ENCODE measurements around the gene STX8.
"Not testable (repeated sequence)": the region's sequence is repeated elsewhere in the genome, so short reads cannot be mapped to it uniquely, and the experiment has no call there.

The STX8 gene

GRCh38 chr17:9575381-9576101 is at the start of gene STX8:
STX8 (minus strand) TSS chr17:9575820; CDS start chr17:9575808, 12 bp downstream.
- peak; percentile 93 for DNase-seq

GRCh38 chr17:9622961-9623360 is 47.3 kb upstream of the STX8 start:
- DNase-seq = no peak

DNA sequence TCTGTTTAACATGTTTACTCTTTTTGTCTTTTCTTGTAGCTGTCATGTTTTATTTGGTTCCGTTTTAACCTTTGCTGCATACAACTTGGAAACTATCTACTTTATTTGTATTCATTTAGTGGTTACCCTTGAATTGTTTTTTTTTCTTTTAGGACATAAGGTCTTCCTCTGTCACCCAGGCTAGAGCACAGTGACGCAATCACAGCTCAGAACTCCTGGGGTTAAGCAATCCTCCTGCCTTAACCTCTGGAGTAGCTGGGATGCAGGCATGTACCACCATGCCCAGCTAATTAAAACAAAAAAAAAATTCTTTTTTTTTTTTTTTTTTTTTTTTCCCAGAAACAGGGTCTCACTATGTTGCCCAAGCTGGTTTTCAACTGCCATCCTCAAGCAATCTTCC is 39.9 kb upstream of the STX8 start:
- DNase-seq = no peak

DNA sequence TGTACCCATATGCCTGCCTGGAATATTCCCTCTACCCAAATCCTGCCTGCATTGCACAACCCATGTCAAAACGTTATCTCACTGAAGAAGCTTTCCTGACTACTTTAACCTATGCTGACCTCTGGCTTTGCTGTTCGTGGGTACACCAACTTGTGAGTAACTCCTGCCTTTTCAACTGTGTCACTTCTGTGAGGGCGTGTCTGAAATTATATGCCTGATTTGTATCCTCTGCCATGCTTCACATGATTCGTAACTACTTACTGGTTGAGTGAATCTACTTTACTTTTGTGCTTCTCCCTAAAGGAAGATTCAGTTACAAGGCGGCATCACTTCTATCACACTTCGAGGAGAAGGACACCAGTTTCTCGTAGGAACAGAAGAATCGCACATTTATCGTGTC is 36.4 kb upstream of the STX8 start:
- DNase-seq = no peak

DNA sequence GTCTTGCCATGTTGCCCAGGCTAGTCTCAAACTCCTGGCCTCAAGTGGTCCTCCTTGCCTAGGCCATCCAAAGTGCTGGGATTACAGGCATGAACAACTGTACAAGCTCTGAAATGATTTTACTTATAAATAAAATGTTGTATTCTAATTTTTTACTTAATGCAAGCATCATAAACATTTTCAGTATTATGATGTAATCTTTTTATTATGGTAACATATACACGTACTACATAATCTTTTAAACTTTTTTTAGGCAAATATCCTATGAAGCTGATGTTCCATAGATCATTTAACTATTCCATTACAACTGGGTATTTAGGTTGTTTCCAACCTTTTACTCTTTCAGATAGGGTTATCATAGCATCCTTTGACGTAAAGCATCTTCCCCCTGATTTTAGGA is 35.9 kb upstream of the STX8 start:
- no peak for DNase-seq

DNA sequence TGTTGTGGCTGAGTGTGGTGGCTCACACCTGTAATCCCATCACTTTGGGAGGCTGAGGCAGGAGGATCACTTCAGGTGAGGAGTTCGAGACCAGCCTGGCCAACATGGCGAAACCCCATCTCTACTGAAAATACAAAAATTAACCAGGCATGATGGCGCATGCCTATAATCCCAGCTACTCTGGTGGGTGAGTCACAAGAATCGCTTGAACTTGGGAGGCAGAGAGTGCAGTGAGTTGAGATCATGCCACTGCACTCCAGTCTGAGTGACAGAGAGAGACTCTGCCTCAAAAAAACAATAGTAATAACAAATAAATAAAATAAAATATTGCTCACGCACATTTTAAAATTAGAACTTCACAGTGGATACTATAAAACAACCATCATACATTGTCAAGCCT is 31.4 kb upstream of the STX8 start:
- not testable (repeated sequence) for DNase-seq

DNA sequence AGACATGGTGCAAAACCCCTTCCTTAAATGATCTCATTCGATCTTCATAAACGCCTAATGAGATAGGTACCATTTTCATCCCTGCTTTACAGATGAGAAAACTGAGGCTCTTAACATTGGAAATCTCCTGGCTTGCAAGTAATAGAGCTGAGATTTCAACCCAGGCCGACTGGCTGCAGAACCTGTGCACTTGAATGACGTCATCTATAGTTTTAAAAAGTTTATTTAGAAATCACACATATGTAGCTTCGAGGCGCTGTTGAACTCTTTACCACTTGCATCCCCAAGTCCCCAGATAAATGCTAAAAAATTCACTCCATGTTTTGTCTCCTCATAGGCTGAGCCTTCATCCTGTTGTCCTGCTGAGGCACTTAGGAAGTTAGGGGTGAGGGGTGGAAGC is 30.8 kb upstream of the STX8 start:
- no peak for DNase-seq

DNA sequence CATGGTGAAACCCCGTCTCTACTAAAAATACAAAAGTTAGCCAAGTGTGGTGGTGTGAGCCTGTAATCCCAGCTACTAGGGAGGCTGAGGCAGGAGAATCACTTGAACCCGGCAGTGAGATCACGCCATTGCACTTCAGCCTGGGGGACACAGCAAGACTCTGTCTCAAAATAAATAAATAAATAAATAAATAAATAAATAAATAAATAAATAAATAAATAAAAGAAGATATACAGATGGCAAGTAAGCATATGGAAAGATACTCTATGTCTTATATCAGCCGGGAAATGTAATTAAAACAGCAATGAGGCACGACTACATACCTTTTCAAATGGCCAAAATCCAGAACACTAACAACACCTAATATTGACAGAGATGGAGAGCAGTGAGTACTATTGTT is 29.0 kb upstream of the STX8 start:
- DNase-seq = not testable (repeated sequence)

GRCh38 chr17:9598661-9599060 is 23.0 kb upstream of the STX8 start:
- no peak for DNase-seq

GRCh38 chr17:9597638-9598037 is 22.0 kb upstream of the STX8 start:
- DNase-seq = not testable (repeated sequence)

DNA sequence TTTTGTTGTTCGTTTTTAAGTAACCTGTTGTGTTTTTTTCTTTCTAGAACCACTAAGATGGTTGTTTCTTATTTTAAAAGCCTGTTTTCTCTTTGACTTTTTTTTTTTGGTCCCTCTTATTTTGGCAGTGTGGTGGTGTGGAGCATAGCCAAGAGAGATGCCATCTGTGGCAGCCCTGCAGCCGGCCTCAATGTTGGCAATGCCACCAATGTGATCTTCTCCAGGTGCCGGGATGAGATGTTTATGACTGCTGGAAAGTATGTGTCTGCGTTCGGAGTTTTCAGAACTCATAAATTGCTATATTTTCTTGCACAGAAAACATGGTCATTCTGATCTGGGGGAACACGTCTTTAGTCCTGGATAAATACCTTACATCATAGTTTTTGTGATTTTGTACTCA is 18.4 kb upstream of the STX8 start:
- DNase-seq = no peak

GRCh38 chr17:9587969-9588656 is 12.5 kb upstream of the STX8 start:
- DNase-seq = no peak

DNA sequence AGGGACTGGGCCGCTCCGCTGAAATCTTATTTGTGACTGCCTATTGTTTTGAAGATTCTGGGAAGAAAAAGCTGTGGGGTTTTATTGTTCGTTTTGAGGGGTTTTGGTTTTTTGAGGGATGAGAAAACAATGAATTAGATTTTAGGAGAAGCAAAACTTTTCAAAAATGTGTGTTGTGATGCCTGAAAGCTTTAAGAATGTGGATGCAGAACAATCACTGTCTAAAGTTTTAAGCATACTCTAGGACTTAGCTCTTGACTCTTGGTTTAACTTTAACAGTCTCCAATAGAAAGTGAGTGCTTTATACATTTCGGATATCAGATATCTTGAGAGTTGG is 1.7 kb upstream of the STX8 start:
- no peak for DNase-seq

- peak; percentile 85 for DNase-seq
Measured at GRCh38 chr17:9576521-9577372, 1.1 kb upstream of the STX8 start, which contains the start of gene CFAP52. CFAP52 (plus strand) TSS chr17:9576642; CDS start chr17:9576696, 54 bp downstream.

DNA sequence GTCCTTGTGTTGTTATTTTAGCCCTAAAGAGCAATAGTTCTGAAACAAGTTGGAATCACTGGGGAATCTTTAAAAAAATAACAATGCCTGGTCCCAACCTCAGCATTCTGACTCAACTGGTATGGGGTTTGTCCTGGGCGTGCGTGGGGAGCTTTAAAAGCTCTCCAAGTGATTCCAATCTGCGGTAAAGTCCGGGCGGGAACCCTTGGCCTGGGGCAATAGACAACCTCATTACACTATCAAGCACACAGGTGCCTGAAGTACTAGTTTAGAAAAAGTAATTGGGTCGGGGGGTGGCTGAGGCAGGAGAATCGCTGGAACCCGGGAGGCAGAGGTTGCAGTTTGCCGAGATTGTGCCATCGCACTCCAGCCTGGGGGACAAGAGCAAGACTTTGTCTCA is 4.4 kb downstream of the STX8 start:
- DNase-seq = no peak

- DNase-seq = no peak
Measured at GRCh38 chr17:9568957-9569588, 6.5 kb downstream of the STX8 start.

DNA sequence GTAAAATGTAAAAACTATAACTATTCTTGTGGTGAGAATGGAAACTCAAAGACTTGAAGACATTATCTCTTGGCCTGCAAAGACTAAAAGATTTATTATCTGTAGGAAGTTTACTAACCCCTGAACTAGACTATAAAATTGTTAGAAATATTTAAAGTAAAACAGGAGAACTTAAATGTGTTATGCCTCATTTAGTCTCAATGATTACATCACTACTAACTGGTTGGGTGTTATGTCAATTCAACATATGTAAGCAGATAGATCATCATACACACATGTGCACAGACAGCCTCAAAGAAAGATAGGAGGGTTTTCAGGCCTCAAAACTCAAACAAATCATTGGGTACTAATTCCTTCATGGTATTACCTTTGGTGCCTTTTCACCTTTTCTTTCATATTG is 7.6 kb downstream of the STX8 start:
- no peak for DNase-seq

DNA sequence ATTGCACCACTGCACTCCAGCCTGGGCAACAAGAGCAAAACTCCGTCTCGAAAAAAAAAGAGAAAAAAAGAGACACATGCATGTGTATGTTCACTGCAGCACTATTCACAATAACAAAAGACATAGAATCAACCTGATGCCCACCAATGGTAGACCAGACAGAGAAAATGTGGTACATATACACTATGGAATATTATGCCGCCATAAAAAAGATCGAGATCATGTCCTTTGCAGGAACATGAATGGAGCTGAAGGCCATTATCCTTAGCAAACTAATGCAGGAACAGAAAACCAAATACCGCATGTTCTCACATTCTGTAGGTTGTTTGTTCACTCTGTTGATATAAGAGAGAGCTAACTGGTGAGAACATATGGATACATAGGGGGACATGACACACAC is 8.9 kb downstream of the STX8 start:
- not testable (repeated sequence) for DNase-seq

- DNase-seq = no peak
Measured at GRCh38 chr17:9566067-9566466, 9.6 kb downstream of the STX8 start.

DNA sequence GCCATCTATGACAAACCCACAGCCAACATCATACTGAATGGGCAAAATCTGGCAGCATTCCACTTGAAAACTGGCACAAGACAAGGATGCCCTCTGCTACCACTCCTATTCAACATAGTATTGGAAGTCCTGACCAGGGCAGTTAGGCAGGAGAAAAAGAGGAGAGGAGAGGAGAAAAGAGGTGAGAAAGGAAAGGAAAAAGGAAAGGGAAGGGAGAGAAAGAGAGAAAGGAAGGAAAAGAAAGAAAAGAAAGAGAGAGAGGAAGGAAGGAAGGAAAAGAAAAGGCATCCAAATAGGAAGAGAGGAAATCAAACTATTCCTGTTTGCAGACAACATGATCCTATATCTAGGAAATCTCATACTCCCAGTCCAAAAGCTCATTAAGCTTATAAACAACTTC is 11.5 kb downstream of the STX8 start:
- no peak for DNase-seq

GRCh38 chr17:9557857-9558256 is 17.8 kb downstream of the STX8 start:
- DNase-seq = no peak

GRCh38 chr17:9557161-9557755 is 18.4 kb downstream of the STX8 start:
- DNase-seq = no peak

DNA sequence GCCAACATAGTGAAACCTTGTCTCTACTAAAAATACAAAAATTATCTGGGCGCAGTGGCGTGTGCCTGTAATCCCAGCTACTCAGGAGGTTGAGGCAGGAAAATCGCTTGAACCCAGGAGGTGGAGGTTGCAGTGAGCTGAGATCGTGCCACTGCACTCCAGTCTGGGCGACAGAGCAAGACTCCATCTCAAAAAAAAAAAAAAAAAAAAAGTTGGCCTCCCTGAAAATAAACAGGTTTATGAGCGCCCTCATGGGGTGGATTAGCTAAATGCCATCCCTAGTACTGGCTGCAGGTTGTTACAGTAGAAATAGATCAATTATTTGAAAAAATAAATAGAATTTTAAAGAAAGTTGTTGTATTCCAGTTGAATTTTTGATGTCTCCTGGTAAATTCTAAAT is 20.9 kb downstream of the STX8 start:
- not testable (repeated sequence) for DNase-seq
